Measurements from ENCODE around the gene SUZ12. TPM values are rescaled to one million over a fixed set of nuclear protein-coding genes. Genes with fewer than 3 reads are reported as not detected.
"Not testable (repeated sequence)": the region's sequence is repeated elsewhere in the genome, so short reads cannot be mapped to it uniquely, and the experiment has no call there.

SUZ12 gene
- polyA plus RNA-seq, 1 donor from 2014 or later: 42.1 TPM

- TF ChIP-seq POLR2AphosphoS5 (IDR thresholded peaks at IDR 0.05) (no peak), SMC3 (conservative IDR thresholded peaks at IDR 0.05; ENCODE audit: poor library complexity) (no peak), RAD21 (conservative IDR thresholded peaks at IDR 0.05) (no peak), EP300 (conservative IDR thresholded peaks at IDR 0.05; ENCODE audit: poor library complexity, severe bottlenecking) (no peak), TAF1 (IDR thresholded peaks at IDR 0.05; ENCODE audit: low read depth) (no peak), EZH2 (IDR thresholded peaks at IDR 0.05; ENCODE audit: borderline replicate concordance, insufficient read depth, low read length, poor library complexity, severe bottlenecking) (no peak), REST (IDR thresholded peaks at IDR 0.05; ENCODE audit: borderline replicate concordance) (no peak), CTCF (IDR thresholded peaks at IDR 0.05; ENCODE audit: poor library complexity, severe bottlenecking) (no peak), MXI1 (conservative IDR thresholded peaks at IDR 0.05; ENCODE audit: poor library complexity, severe bottlenecking) (no peak)
- Histone ChIP-seq H3K9me2 (ENCODE audit: insufficient read depth, low read length) (no peaks in the 10 kb centered on the region), H2AFZ (ENCODE audit: low read depth, low read length) (no peak overlapping the region), H3K36me3 (ENCODE audit: insufficient read depth, low read length) (no peaks in the 10 kb centered on the region), H3K4me3 (ENCODE audit: low read length) (no peak overlapping the region), H3K27ac (ENCODE audit: low read length) (no peak overlapping the region), H3F3A (ENCODE audit: insufficient read depth, low read length, poor library complexity, severe bottlenecking) (no peaks in the 10 kb centered on the region), H3K4me2 (ENCODE audit: low read length) (no peak overlapping the region), H3K27me3 (ENCODE audit: insufficient read depth, low read depth, low read length) (no peaks in the 10 kb centered on the region), H3K9ac (ENCODE audit: low read length) (no peak overlapping the region), H3K9me3 (ENCODE audit: low read length) (no peaks in the 10 kb centered on the region), H4K20me1 (ENCODE audit: insufficient read depth) (no peaks in the 10 kb centered on the region), H3K79me2 (replicated peaks; ENCODE audit: insufficient read depth, low read length) (no peaks in the 10 kb centered on the region)
Measured at GRCh38 chr17:32033223-32033622, 96.4 kb downstream of the SUZ12 start.

DNA sequence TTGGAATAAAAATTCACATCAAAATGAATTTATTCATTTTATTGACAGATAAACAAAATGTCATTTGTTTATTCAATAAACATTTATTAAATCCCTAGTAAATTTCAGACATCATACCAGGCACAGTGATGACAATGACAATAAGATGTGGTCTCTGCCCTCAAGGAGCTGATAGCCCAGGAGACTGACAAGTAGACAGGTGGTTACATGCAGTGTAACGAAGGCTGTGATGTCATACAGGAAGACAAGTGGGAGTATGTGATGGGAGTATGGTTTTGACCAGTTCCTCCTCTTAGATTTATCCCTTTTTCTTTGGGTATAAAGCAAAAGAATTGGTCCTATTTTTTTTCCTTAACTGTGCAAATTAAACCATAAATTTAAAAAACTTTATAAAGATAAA is 97.0 kb downstream of the SUZ12 start:
- H4K20me1 ChIP-seq (ENCODE audit: insufficient read depth); H3K4me2 ChIP-seq (ENCODE audit: low read length); H3F3A ChIP-seq (ENCODE audit: insufficient read depth, low read length, poor library complexity, severe bottlenecking); H3K36me3 ChIP-seq (ENCODE audit: insufficient read depth, low read length); H3K27me3 ChIP-seq (ENCODE audit: insufficient read depth, low read depth, low read length); H2AFZ ChIP-seq (ENCODE audit: low read depth, low read length); H3K9me2 ChIP-seq (ENCODE audit: insufficient read depth, low read length); H3K9ac ChIP-seq (ENCODE audit: low read length); H3K79me2 ChIP-seq (replicated peaks; ENCODE audit: insufficient read depth, low read length); H3K9me3 ChIP-seq (ENCODE audit: low read length); H3K4me3 ChIP-seq (ENCODE audit: low read length); H3K27ac ChIP-seq (ENCODE audit: low read length): not testable (repeated sequence)

- not testable (repeated sequence) for H3K4me3 ChIP-seq (ENCODE audit: low read length); H4K20me1 ChIP-seq (ENCODE audit: insufficient read depth); H3F3A ChIP-seq (ENCODE audit: insufficient read depth, low read length, poor library complexity, severe bottlenecking); H3K9ac ChIP-seq (ENCODE audit: low read length); H2AFZ ChIP-seq (ENCODE audit: low read depth, low read length); H3K27me3 ChIP-seq (ENCODE audit: insufficient read depth, low read depth, low read length); H3K79me2 ChIP-seq (replicated peaks; ENCODE audit: insufficient read depth, low read length); H3K9me3 ChIP-seq (ENCODE audit: low read length); H3K9me2 ChIP-seq (ENCODE audit: insufficient read depth, low read length); H3K27ac ChIP-seq (ENCODE audit: low read length); H3K36me3 ChIP-seq (ENCODE audit: insufficient read depth, low read length); H3K4me2 ChIP-seq (ENCODE audit: low read length)
Measured at GRCh38 chr17:32040246-32040645, 103.4 kb downstream of the SUZ12 start.

DNA sequence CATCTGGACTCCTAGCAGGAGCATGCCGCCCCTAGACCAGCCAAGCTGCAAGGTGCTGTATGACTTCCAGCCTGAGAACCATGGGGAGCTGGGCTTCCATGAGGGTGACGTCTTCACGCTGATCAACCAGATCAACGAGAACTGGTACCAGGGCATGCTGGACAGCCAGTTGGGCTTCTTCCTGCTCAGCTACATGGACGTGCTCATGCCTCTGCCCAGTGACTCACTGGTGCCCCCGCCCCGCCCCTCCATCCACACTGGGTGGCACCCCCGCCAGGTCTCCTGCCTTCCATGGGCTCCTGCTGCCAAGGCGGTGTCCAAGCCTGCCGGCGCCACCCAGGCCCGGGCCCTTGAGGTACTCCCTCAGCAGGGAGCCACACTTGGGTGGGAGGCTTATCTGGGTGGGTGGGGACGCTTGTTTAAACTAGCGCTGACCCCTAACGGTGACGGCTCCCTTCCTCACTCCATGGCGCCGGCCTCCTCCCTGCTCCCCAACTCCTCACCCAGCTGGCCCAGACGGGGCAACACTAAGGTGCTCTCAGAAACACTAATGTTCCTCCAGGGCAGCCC is 104.6 kb downstream of the SUZ12 start:
- H3K36me3 ChIP-seq (ENCODE audit: insufficient read depth, low read length); H4K20me1 ChIP-seq (ENCODE audit: insufficient read depth); H3K4me3 ChIP-seq (ENCODE audit: low read length); H3K9ac ChIP-seq (ENCODE audit: low read length); H3K9me2 ChIP-seq (ENCODE audit: insufficient read depth, low read length); H2AFZ ChIP-seq (ENCODE audit: low read depth, low read length); H3K4me2 ChIP-seq (ENCODE audit: low read length); H3F3A ChIP-seq (ENCODE audit: insufficient read depth, low read length, poor library complexity, severe bottlenecking); H3K79me2 ChIP-seq (replicated peaks; ENCODE audit: insufficient read depth, low read length); H3K27ac ChIP-seq (ENCODE audit: low read length); H3K27me3 ChIP-seq (ENCODE audit: insufficient read depth, low read depth, low read length); H3K9me3 ChIP-seq (ENCODE audit: low read length): not testable (repeated sequence)

DNA sequence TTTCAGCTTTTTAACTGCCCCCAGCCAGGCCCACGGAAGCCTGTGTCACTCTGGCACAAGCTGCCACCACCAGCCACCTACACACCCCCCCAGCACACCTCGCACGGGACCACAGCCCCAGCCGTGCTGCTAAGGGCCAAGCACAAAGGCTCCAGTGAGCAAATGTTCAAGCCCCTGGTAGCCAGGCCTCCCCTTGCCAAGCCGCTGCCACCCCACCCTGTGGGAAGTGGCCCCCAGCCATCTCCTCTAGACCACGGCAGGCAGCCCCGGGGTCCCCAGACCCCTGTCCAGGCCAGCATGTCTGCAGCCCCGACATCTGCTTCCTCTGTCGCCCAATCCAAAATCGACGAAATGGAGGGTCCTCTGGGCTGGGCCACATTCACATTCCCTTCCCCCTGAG is 105.5 kb downstream of the SUZ12 start:
- not testable (repeated sequence) for H2AFZ ChIP-seq (ENCODE audit: low read depth, low read length); H3F3A ChIP-seq (ENCODE audit: insufficient read depth, low read length, poor library complexity, severe bottlenecking); H3K9ac ChIP-seq (ENCODE audit: low read length); H3K9me3 ChIP-seq (ENCODE audit: low read length); H3K79me2 ChIP-seq (replicated peaks; ENCODE audit: insufficient read depth, low read length); H3K27ac ChIP-seq (ENCODE audit: low read length); H3K27me3 ChIP-seq (ENCODE audit: insufficient read depth, low read depth, low read length); H3K36me3 ChIP-seq (ENCODE audit: insufficient read depth, low read length); H3K4me2 ChIP-seq (ENCODE audit: low read length); H3K9me2 ChIP-seq (ENCODE audit: insufficient read depth, low read length); H4K20me1 ChIP-seq (ENCODE audit: insufficient read depth); H3K4me3 ChIP-seq (ENCODE audit: low read length)

All from neural cell (in vitro differentiated cells).